Measurements from ENCODE around the gene CAMTA1. TPM values are rescaled to one million over a fixed set of nuclear protein-coding genes. Genes with fewer than 3 reads are reported as not detected.

Gene CAMTA1
- total and polyA plus RNA-seq, 9 of the 15 experiments (the other 6 are each of a cell fraction or from before 2014, with no cell fraction given): 43.9 to 161 (median 65.9) TPM

DNA sequence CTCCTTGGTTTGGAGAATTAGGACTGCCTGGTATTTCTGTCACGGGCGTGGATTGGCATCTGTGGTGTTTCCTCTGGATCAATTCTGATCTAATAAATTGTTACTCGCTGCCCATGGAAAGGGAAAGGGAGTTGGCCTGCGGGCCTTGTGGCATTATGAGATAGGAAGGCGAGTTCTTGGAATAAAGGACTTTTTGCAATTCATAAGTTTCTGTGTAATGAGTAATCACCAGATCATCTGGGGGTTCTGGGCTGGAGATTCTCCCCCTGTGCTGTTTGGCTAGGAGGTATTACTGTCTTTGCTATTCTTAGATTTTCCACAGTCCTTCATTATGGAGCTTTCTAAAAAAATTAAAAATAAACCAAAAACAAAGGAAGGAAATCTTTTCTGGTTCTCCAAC, 315.9 kb downstream of the CAMTA1 start:
- intact Hi-C loops (cut with micrococcal nuclease): no loop called here
- H3K9ac ChIP-seq (ENCODE audit: insufficient read depth in 1 of 2, low read depth in 2 of 2, low read length in 2 of 2): no peak overlapping the region
- H3K36me3 ChIP-seq (ENCODE audit: control insufficient read depth, insufficient read depth, low read length): no peaks in the 10 kb centered on the region; the same call in 2 of the 3 replicates
- H3K9me1 ChIP-seq (ENCODE audit: control insufficient read depth, insufficient read depth, low read length): no peaks in the 10 kb centered on the region
- no peak overlapping the region for H2AFZ ChIP-seq (ENCODE audit: low read depth, low read length)
- H3K27ac ChIP-seq (ENCODE audit: extremely low read depth, low read depth, low read length): no peak overlapping the region
- TF ChIP-seq KDM4B (IDR thresholded peaks at IDR 0.05; ENCODE audit: borderline replicate concordance in 2 of 2, low read depth in 1 of 2) (no peak), PHB2 (IDR thresholded peaks at IDR 0.05; ENCODE audit: low read depth) (no peak), TRIM28 (IDR thresholded peaks at IDR 0.05) (no peak), BRF1 (IDR thresholded peaks at IDR 0.05; ENCODE audit: borderline replicate concordance, extremely low read depth, insufficient read length) (no peak)
- peaks cover 12% of the 10 kb centered on the region for H3K9me3 ChIP-seq (replicated peaks; ENCODE audit: control insufficient read depth, insufficient read depth, low read depth, low read length)
- FAIRE-seq (no peak), DNase-seq (ENCODE audit: extremely low read depth in 1 of 4, low spot score in 3 of 4) (no peak), ATAC-seq (no peak)
- peaks cover 11 to 46% of the 10 kb centered on the region in 2 experiments; a peak in 3 of 5 replicates for H3K27me3 ChIP-seq (ENCODE audit: control insufficient read depth in 2 of 2, insufficient read depth in 2 of 2, low read length in 2 of 2)
- CTCF ChIA-PET (ENCODE audit: low intra/inter-chr PET ratio): no interaction called here
- H3K4me3 ChIP-seq: no peak overlapping the region
- POLR2A ChIA-PET: no interaction called here
- no TSS peak for BruUV-seq (replicated peaks)
- H4K20me1 ChIP-seq (replicated peaks; ENCODE audit: control insufficient read depth, insufficient read depth, low read length): no peaks in the 10 kb centered on the region; the same call in 1 of the 2 replicates
- WGBS (ENCODE audit: insufficient coverage, low coverage, missing lambda C conversion rate): 1% methylated on average over 5 of the region's 5 CpGs
- H3K4me1 ChIP-seq (replicated peaks in 1 of 2; ENCODE audit: control insufficient read depth in 2 of 2, insufficient read depth in 2 of 2, low read length in 2 of 2): no peaks in the 10 kb centered on the region
- in situ Hi-C loops (cut with MboI): no loop called here
- H3K4me2 ChIP-seq (ENCODE audit: insufficient read depth, low read length): no peak overlapping the region
- no peaks in the 10 kb centered on the region for H3K79me2 ChIP-seq (ENCODE audit: control insufficient read depth, insufficient read depth, low read length)

DNA sequence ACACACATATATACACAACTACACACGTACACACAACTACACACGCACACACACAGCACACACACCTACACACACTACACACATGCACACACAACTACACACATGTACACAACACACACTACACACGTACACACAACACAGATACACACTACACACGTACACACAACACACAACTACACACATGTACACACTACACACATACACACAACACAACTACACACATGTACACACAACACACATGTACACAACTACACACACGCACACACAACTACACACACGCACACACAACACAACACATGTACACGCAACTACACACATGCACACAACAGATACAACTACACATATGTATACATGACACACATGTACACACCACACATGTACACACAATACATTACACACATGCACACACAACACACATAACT, 318.1 kb downstream of the CAMTA1 start:
- peaks cover under 1 to 37% of the 10 kb centered on the region in 2 experiments; a peak in 2 of 5 replicates for H3K27me3 ChIP-seq (ENCODE audit: control insufficient read depth in 2 of 2, insufficient read depth in 2 of 2, low read length in 2 of 2)
- H3K9me1 ChIP-seq (ENCODE audit: control insufficient read depth, insufficient read depth, low read length): no peaks in the 10 kb centered on the region
- H4K20me1 ChIP-seq (replicated peaks; ENCODE audit: control insufficient read depth, insufficient read depth, low read length): peaks cover 5% of the 10 kb centered on the region
- no peak overlapping the region for H3K27ac ChIP-seq (ENCODE audit: extremely low read depth, low read depth, low read length)
- no peaks in the 10 kb centered on the region for H3K79me2 ChIP-seq (ENCODE audit: control insufficient read depth, insufficient read depth, low read length)
- WGBS (ENCODE audit: insufficient coverage, low coverage, missing lambda C conversion rate): 0% methylated on average over 7 of the region's 7 CpGs
- in situ Hi-C loops (cut with MboI) (no loop called here), intact Hi-C loops (cut with micrococcal nuclease) (no loop called here)
- no peak overlapping the region for H3K9ac ChIP-seq (ENCODE audit: insufficient read depth in 1 of 2, low read depth in 2 of 2, low read length in 2 of 2)
- H3K4me3 ChIP-seq: no peak overlapping the region
- H3K4me2 ChIP-seq (ENCODE audit: insufficient read depth, low read length): no peak overlapping the region
- CTCF ChIA-PET (ENCODE audit: low intra/inter-chr PET ratio): no interaction called here
- H3K9me3 ChIP-seq (replicated peaks; ENCODE audit: control insufficient read depth, insufficient read depth, low read depth, low read length): peaks cover 12% of the 10 kb centered on the region
- no peak for DNase-seq (ENCODE audit: extremely low read depth in 1 of 4, low spot score in 3 of 4)
- no peaks in the 10 kb centered on the region for H3K4me1 ChIP-seq (replicated peaks in 1 of 2; ENCODE audit: control insufficient read depth in 2 of 2, insufficient read depth in 2 of 2, low read length in 2 of 2)
- FAIRE-seq: no peak
- no peak overlapping the region for H2AFZ ChIP-seq (ENCODE audit: low read depth, low read length)
- no TSS peak for BruUV-seq (replicated peaks)
- no peaks in the 10 kb centered on the region; the same call in 2 of the 3 replicates for H3K36me3 ChIP-seq (ENCODE audit: control insufficient read depth, insufficient read depth, low read length)
- ATAC-seq: no peak
- POLR2A ChIA-PET: no interaction called here
- no peak for TF ChIP-seq ZNF584 (CRISPR knock-in tag; IDR thresholded peaks at IDR 0.05; ENCODE audit: low read depth)
- TF ChIP-seq PTBP1 (IDR thresholded peaks at IDR 0.05; ENCODE audit: low read depth, low read length): no peak
- TF ChIP-seq SMAD3 (CRISPR knock-in tag; conservative IDR thresholded peaks at IDR 0.05): no peak
- no peak for TF ChIP-seq TAF7 (tag; IDR thresholded peaks at IDR 0.05)
- TF ChIP-seq RNF2 (IDR thresholded peaks at IDR 0.05): no peak
- TF ChIP-seq ESRRA (IDR thresholded peaks at IDR 0.05; ENCODE audit: borderline replicate concordance, low read depth): no peak
- no peak for TF ChIP-seq ZNF77 (CRISPR knock-in tag; IDR thresholded peaks at IDR 0.05)
- TF ChIP-seq U2AF1 (optimal IDR thresholded peaks at IDR 0.05; ENCODE audit: low read depth, low read length): no peak
- no peak for TF ChIP-seq NFE2 (IDR thresholded peaks at IDR 0.05; ENCODE audit: low read depth)
- TF ChIP-seq KAT8 (IDR thresholded peaks at IDR 0.05; ENCODE audit: low read depth): no peak
- TF ChIP-seq FOS (IDR thresholded peaks at IDR 0.05; ENCODE audit: extremely low read depth, insufficient read length): no peak
